ENCODE measurements around the gene TMEM50B. TPM values are rescaled to one million over a fixed set of nuclear protein-coding genes. Genes with fewer than 3 reads are reported as not detected.
"Not testable (repeated sequence)": the region's sequence is repeated elsewhere in the genome, so short reads cannot be mapped to it uniquely, and the experiment has no call there.

Gene TMEM50B
- total RNA-seq, 1 donor from 2014 or later = 44.0 TPM

- peak overlapping the region; percentile 77 for H3K27ac Mint-ChIP-seq (ENCODE audit: unreplicated experiment)
- H3K4me3 Mint-ChIP-seq (ENCODE audit: unreplicated experiment) = peak overlapping the region; percentile 79
- peaks cover 4% of the 10 kb centered on the region for H3K36me3 Mint-ChIP-seq (ENCODE audit: unreplicated experiment)
- no peaks in the 10 kb centered on the region for H3K27me3 Mint-ChIP-seq (ENCODE audit: unreplicated experiment)
- peaks cover 14% of the 10 kb centered on the region for H3K4me1 Mint-ChIP-seq (ENCODE audit: unreplicated experiment)
- TF ChIP-seq CTCF (IDR thresholded peaks at IDR 0.05) = no peak
- DNase-seq (ENCODE audit: extremely low spot score, unreplicated experiment) = no peak
- H3K9me3 Mint-ChIP-seq (ENCODE audit: unreplicated experiment) = peaks cover 4% of the 10 kb centered on the region
Measured at GRCh38 chr21:33478182-33478581, 1.6 kb downstream of the TMEM50B start.

- H3K9me3 Mint-ChIP-seq (ENCODE audit: unreplicated experiment) = peaks cover 4% of the 10 kb centered on the region
- H3K36me3 Mint-ChIP-seq (ENCODE audit: unreplicated experiment) = peaks cover 7% of the 10 kb centered on the region
- H3K27me3 Mint-ChIP-seq (ENCODE audit: unreplicated experiment) = no peaks in the 10 kb centered on the region
- no peak for DNase-seq (ENCODE audit: extremely low spot score, unreplicated experiment)
- TF ChIP-seq CTCF (IDR thresholded peaks at IDR 0.05) = no peak
- H3K4me1 Mint-ChIP-seq (ENCODE audit: unreplicated experiment) = peaks cover 14% of the 10 kb centered on the region
- no peak overlapping the region for H3K4me3 Mint-ChIP-seq (ENCODE audit: unreplicated experiment)
- no peak overlapping the region for H3K27ac Mint-ChIP-seq (ENCODE audit: unreplicated experiment)
Measured at GRCh38 chr21:33477066-33477465, 2.7 kb downstream of the TMEM50B start.

GRCh38 chr21:33473344-33473743, 6.4 kb downstream of the TMEM50B start:
- Mint-ChIP-seq H3K4me3 (ENCODE audit: unreplicated experiment) (no peak overlapping the region), H3K4me1 (ENCODE audit: unreplicated experiment) (peaks cover 14% of the 10 kb centered on the region), H3K36me3 (ENCODE audit: unreplicated experiment) (peaks cover 7% of the 10 kb centered on the region), H3K27ac (ENCODE audit: unreplicated experiment) (no peak overlapping the region), H3K27me3 (ENCODE audit: unreplicated experiment) (no peaks in the 10 kb centered on the region), H3K9me3 (ENCODE audit: unreplicated experiment) (peaks cover 4% of the 10 kb centered on the region)
- no peak for DNase-seq (ENCODE audit: extremely low spot score, unreplicated experiment)
- no peak for TF ChIP-seq CTCF (IDR thresholded peaks at IDR 0.05)

GRCh38 chr21:33470701-33471100, 9.1 kb downstream of the TMEM50B start:
- Mint-ChIP-seq H3K36me3 (ENCODE audit: unreplicated experiment) (peaks cover 7% of the 10 kb centered on the region), H3K9me3 (ENCODE audit: unreplicated experiment) (peaks cover 4% of the 10 kb centered on the region), H3K27me3 (ENCODE audit: unreplicated experiment) (no peaks in the 10 kb centered on the region), H3K4me1 (ENCODE audit: unreplicated experiment) (peaks cover 11% of the 10 kb centered on the region), H3K27ac (ENCODE audit: unreplicated experiment) (no peak overlapping the region), H3K4me3 (ENCODE audit: unreplicated experiment) (no peak overlapping the region)
- DNase-seq (ENCODE audit: extremely low spot score, unreplicated experiment) = no peak
- no peak for TF ChIP-seq CTCF (IDR thresholded peaks at IDR 0.05)

GRCh38 chr21:33469183-33469582, 10.6 kb downstream of the TMEM50B start:
- not testable (repeated sequence) for H3K27me3 Mint-ChIP-seq (ENCODE audit: unreplicated experiment); H3K27ac Mint-ChIP-seq (ENCODE audit: unreplicated experiment); H3K9me3 Mint-ChIP-seq (ENCODE audit: unreplicated experiment); DNase-seq (ENCODE audit: extremely low spot score, unreplicated experiment); H3K36me3 Mint-ChIP-seq (ENCODE audit: unreplicated experiment); H3K4me3 Mint-ChIP-seq (ENCODE audit: unreplicated experiment)
- H3K4me1 Mint-ChIP-seq (ENCODE audit: unreplicated experiment) = peaks cover 11% of the 10 kb centered on the region

Data from osteocyte (in vitro differentiated cells).